GM20431 (cell line): ENCODE data around the gene LARGE1.
"Not testable (repeated sequence)": the region's sequence is repeated elsewhere in the genome, so short reads cannot be mapped to it uniquely, and the experiment has no call there.

ENCODE experiments used
- in situ Hi-C: fragments of 300-500 bp; cut with MseI, MboI; formaldehyde crosslinking; loops from one replicate; pipeline ENCODE4 v1.15.0; 2020; ENCODE audit warnings: low sequenced_read_pairs; ENCODE audit not compliant: unreplicated experiment

The LARGE1 gene

DNA sequence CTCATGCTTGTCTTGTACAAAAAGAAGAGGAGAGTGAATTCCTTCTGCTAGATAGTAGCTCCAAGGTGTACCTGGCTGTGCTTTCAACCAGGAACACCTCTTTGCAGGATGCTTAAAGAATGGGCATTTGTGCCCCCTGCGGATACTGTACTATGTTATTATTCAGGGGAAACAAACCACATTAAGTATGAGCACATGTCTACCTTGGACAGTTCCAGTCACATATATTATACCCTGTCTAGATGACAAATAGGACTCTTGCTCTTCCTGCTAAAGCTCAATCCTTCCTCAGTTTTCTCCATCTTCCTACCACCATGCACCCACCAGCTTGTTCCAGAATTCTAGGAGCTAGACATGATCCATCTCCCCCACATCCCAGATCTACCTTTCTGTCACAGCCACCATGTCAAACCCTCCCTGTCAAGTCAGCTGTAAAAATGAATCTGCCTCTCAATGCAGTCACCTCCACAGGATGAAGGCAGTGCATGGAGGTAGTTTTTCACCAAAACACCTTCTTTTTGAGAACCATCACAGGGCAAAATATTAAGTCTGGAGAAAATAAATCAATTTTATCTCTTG lies 337.4 kb downstream of the LARGE1 start:
- in situ Hi-C loops: loop anchor here (10.0 kb wide), 1 partner anchor 278 kb away; no protein-coding TSS in a partner anchor

- in situ Hi-C loops: loop anchor here (10.0 kb wide), 1 partner anchor 276 kb away; no protein-coding TSS in a partner anchor
Measured at GRCh38 chr22:33580310-33580709, 340.0 kb downstream of the LARGE1 start.

GRCh38 chr22:33579448-33580093 lies 340.7 kb downstream of the LARGE1 start:
- in situ Hi-C loops: loop anchor here (10.0 kb wide), 2 partner anchors 55 to 275 kb away; no protein-coding TSS in a partner anchor

DNA sequence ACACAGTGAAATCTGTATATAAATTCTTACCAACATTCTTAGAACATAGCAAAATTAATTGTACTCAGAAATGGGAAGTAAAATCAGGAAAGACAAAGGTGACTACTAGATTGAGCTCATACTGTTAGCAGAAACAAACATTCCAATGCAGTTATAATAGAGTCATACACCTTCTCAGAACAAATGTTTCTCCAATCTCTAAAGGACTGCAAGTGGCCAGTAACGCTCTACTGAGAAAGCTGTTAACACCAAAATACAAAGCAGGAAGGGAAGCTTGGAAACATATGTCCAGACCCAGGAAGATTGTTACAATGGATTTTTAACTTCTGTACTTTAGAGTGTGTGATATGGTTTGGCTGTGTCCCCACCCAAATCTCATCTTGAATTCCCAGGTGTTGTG lies 341.5 kb downstream of the LARGE1 start:
- in situ Hi-C loops: loop anchor here (10.0 kb wide), 1 partner anchor 54 kb away; no protein-coding TSS in a partner anchor

DNA sequence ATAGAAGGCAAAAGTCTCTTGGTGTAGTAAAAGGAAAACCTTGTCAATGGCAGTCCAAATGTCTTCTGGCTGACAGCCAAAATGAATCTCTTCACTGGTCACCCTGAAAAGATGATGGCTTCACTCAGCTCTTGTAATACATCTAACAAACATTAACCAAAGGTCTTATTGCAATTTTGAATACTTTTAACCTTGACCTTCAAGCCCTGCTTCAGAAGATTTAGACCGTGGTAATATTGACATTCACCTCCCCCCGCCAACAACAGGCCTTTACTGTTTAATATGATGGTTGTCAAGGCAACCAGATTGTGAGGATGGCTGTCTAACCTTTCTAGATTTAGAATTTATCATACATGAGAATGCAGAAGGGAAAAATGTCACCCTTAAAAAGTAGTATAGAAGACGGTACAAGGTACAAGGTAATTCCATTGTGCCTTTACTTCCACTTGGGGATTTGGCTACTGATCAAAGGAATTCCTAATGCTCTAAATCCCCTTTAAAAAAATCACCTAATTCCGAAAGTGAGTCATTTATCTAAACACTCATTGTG lies 342.3 kb downstream of the LARGE1 start:
- in situ Hi-C loops: loop anchor here (10.0 kb wide), 1 partner anchor 53 kb away; no protein-coding TSS in a partner anchor

DNA sequence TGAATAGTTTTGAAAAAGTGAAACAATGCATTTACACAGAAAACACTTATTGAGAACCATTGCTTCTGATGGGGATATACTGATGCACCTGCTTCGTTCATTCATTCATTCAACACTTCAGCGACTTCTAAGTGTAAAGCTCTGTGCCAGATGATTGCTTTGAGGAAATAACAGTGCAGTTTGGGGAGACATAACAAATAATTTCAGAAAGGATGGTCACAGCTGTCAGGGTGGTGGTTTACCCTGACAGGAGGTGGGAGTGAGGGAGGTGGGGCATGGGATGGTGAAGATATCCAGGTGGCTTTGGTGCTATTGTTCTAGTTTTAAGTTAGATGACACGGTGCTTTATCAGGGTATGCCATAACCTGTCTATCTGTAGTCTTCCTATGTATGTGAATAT lies 344.1 kb downstream of the LARGE1 start:
- in situ Hi-C loops: loop anchor here (10.0 kb wide), 1 partner anchor 51 kb away; no protein-coding TSS in a partner anchor

DNA sequence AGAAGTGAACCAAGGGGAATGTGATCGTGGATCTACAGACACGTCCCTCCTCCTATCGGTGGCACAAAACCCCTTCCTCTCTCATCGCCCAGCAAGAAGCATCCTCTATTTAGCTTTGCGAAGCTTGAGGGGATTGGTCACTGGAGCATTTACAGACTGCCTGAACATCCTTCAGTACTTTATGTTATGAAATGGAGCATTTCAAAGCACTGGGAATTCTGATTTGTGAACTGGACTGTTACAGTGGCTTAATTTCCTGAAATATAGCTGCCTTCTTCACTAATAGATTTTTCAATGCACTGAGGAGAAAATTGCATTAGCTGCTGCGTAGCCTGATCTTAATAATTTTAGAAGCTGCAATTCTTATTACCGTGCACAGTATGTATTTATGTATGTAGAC lies 344.5 kb downstream of the LARGE1 start:
- in situ Hi-C loops: loop anchor here (10.0 kb wide), 1 partner anchor 51 kb away; no protein-coding TSS in a partner anchor

DNA sequence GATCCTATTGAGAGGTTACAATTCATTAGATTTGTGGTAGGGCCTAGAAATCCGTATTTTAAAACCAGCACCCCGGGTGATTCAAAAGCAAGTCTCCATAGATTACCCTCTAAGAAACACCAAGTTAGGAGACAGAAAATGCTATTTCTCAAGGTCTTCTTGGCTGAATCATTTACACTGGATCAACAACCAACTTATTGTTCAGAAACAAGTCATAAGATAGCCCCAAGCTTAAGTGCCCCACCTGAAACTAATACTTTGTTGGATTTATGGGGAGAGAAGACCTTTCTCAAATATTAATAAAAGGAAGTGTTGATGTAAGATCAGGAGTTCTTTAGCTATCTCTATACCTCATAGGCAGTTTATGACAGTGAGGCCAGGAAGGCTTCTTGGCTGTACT lies 345.2 kb downstream of the LARGE1 start:
- in situ Hi-C loops: loop anchor here (10.0 kb wide), 1 partner anchor 50 kb away; no protein-coding TSS in a partner anchor

GRCh38 chr22:33573479-33573878 lies 346.8 kb downstream of the LARGE1 start:
- in situ Hi-C loops: loop anchor here (10.0 kb wide), 1 partner anchor 49 kb away; no protein-coding TSS in a partner anchor

GRCh38 chr22:33572086-33572485 lies 348.2 kb downstream of the LARGE1 start:
- in situ Hi-C loops: loop anchor here (10.0 kb wide), 1 partner anchor 47 kb away; no protein-coding TSS in a partner anchor

DNA sequence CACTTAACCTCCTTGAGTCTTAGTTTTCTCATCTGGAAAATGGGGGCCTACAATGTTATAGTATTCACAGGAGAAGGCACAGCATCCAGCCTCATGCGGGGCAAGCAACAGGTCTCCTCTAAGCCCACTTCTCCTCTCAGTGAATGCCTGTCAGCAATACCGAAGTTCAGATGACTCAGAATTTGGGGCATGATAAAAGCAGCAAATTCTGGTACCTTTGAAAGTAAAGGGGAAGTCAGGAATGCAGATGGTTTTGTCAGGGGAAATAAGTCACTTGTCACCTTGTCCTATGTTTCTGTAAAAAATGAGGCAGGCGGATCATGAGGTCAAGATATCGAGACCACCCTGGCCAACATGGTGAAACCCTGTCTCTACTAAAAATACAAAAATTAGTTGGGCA lies 350.2 kb downstream of the LARGE1 start:
- in situ Hi-C loops: loop anchor here (10.0 kb wide), 1 partner anchor 45 kb away; no protein-coding TSS in a partner anchor

- in situ Hi-C loops: no loop called here
Measured at GRCh38 chr22:33569559-33569958, 350.7 kb downstream of the LARGE1 start.

GRCh38 chr22:33569018-33569417 lies 351.3 kb downstream of the LARGE1 start:
- in situ Hi-C loops: no loop called here

DNA sequence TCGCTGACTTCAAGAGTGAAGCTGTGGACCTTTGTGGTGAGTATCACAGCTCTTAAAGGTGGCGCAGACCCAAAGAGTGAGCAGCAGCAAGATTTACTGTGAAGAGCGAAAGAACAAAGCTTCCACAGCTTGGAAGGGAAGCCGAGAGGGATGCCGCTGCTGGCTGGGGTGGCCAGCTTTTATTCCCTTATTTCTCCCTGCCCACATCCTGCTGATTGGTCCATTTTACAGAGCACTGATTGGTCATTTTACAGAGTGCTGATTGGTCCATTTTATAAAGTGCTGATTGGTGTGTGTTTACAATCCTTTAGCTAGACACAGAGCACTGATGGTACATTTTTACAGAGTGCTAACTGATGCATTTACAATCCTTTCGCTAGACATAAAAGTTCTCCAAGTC lies 353.8 kb downstream of the LARGE1 start:
- in situ Hi-C loops: not testable (repeated sequence)

DNA sequence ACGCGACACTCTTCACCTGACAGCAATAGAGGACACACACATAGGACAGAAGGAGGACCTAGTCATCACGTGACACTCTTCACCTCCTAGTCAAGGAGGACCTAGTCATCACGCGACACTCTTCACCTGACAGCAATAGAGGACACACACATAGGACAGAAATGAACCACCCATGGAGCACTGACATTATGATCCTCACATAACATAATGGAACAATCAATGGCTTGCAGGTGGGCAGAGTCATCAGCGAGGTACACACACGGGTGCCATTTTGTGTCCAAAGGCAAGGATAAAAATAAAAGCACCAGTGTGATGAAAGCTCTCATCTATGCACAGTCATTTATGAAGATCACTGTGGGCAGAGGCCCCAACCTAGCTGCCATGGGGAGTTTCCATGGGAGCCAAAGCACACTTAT lies 354.7 kb downstream of the LARGE1 start:
- in situ Hi-C loops: no loop called here

DNA sequence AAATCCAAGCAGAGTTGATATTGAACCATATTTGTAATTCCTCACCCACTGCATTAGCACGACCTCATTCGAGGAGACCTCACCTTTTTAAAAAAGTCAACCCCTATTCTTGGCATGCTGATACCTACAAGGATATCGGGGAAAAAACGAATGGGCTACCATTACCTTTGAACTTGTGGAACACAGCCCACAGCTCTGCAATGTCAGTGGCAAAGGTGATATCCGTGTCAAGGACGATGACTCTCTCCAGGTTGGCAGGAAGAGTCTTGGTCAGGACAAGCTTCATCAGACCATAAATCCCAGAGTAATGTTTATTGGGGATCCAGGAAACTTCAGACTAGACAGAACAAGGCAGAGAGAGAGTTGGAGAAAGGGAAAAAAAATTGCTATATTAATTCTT lies 355.6 kb downstream of the LARGE1 start:
- in situ Hi-C loops: no loop called here

DNA sequence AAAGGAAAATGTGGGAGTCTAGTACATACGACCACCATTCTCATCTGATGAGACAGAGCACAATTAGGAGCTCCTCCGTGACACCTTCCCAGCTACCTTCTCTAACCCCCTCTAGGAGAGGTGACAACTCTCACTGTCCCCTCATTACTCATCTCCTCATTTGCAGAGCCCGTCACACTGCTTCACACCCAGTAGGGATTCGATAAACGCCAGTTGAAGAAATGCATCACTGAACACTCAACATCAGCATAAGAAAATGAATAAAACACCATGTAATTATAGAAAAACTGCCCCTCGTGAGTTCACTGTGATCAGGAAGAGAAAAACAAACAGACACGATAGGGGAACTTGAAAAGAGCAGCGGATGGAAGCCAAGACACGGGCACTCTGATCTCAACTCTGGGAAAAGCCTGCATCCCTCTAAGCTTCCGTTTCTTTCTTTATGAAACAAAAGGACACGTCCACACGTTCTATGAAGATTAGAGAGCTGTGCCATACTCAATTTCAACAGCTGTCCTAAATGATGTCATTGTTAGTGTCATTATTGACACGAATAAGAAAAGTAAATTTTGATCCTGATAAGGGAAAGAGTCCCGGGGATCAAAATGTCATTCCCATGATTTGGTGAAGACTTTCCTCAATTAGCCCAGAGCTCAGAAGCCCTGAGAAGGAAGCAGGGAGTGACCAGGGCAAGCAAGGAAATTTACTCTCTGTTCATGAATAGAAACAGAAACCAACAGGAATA lies 356.9 kb downstream of the LARGE1 start:
- in situ Hi-C loops: no loop called here

- in situ Hi-C loops: no loop called here
Measured at GRCh38 chr22:33562501-33562900, 357.8 kb downstream of the LARGE1 start.

- in situ Hi-C loops: no loop called here
Measured at GRCh38 chr22:33561149-33561807, 359.0 kb downstream of the LARGE1 start.

DNA sequence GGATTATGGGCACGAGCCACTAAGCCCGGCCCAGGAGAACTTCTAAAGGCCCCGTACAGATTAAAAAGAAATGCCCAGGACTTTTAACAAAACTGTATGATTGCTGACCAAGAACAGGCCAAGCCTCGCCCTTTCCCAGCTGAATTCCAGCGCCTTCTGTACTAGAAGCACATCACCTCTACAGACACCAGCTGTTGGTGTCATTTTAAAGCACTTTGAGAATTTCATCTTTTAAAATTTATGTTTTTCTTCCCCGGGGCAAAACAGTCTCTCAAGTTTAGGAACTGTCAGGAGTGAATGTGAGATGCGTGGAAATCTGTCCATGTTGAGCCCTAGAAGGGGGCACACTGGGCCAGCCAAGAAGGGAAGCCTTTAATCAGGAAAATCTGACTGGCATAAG lies 362.4 kb downstream of the LARGE1 start:
- in situ Hi-C loops: no loop called here
